WTC11 (cell line): ENCODE measurements around the gene WWOX.

Experiments used
- ATF6 ChIP-seq: sonication (generic); formaldehyde crosslinking; IDR thresholded peaks from 2 replicates; pipeline ENCODE4 v1.8.1; 2023; ENCODE audit warnings: mild to moderate bottlenecking, missing genetic modification reagents
- E2F1 ChIP-seq: sonication (generic); formaldehyde crosslinking; IDR thresholded peaks from 2 replicates; pipeline ENCODE4 v1.8.0; 2022; ENCODE audit warnings: mild to moderate bottlenecking, missing genetic modification reagents
- E2F4 ChIP-seq: sonication (generic); formaldehyde crosslinking; IDR thresholded peaks from 2 replicates; pipeline ENCODE4 v1.8.1; 2022; ENCODE audit warnings: low read depth, mild to moderate bottlenecking, moderate library complexity, missing genetic modification reagents, borderline replicate concordance
- GABPB1 ChIP-seq: sonication (generic); formaldehyde crosslinking; IDR thresholded peaks from 2 replicates; pipeline ENCODE4 v1.8.1; 2023; ENCODE audit warnings: mild to moderate bottlenecking, missing genetic modification reagents
- ZNF138 ChIP-seq: sonication (generic); formaldehyde crosslinking; conservative IDR thresholded peaks from 2 replicates; pipeline ENCODE4 v1.8.1; 2022; ENCODE audit warnings: mild to moderate bottlenecking, moderate library complexity, missing genetic modification reagents
- TF ChIP-seq, protein P1 (sequence below): sonication (generic); formaldehyde crosslinking; IDR thresholded peaks from 2 replicates; pipeline ENCODE4 v1.8.0; 2022; ENCODE audit warnings: mild to moderate bottlenecking, missing genetic modification reagents
- TF ChIP-seq, protein P2 (sequence below): fragments of 200-600 bp; IDR thresholded peaks from 2 replicates; pipeline ENCODE4 v1.8.0; 2022; ENCODE audit warnings: antibody characterized with exemption

DNA sequence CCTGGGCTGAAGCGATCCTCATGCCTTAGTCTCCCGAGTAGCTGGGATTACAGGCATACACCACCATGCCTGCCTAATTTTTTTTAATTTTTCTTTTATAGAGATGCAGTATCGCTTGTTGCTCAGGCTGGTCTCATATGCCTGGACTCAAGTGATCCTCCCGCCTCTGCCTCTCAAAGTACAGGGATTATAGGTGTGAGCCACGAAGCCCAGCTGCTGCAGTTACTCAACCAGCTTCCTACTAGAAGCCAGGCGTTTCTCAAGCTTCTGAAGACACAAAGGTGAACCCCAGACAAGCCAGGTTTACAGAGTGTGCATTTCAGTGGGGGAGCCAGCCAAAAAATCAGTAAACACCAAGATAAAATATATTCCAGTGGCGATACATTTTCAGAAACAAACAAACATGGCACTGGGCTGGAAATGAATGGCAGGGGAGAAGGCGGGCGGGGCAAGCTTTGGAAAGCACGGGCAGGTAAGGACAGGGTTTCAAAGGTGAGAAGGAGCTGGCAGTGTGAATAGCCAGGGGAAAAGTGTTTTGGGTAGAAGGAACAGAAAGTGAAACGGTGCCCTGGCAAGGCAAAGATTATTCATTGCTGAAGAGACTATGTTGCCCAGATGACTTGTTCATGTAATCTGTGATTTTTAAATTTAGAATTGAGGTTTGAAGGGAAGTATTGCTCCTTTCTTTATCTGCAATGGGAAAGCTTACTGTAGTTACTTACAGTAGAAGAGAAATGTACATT, 471.1 kb downstream of the WWOX start:
- TF ChIP-seq, protein P1, sequence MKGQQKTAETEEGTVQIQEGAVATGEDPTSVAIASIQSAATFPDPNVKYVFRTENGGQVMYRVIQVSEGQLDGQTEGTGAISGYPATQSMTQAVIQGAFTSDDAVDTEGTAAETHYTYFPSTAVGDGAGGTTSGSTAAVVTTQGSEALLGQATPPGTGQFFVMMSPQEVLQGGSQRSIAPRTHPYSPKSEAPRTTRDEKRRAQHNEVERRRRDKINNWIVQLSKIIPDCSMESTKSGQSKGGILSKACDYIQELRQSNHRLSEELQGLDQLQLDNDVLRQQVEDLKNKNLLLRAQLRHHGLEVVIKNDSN (CRISPR knock-in tag): no peak
- TF ChIP-seq E2F1 (CRISPR knock-in tag) (no peak), E2F4 (no peak), ATF6 (CRISPR knock-in tag) (no peak), GABPB1 (no peak), ZNF138 (CRISPR knock-in tag) (no peak)
- TF ChIP-seq, protein P2, sequence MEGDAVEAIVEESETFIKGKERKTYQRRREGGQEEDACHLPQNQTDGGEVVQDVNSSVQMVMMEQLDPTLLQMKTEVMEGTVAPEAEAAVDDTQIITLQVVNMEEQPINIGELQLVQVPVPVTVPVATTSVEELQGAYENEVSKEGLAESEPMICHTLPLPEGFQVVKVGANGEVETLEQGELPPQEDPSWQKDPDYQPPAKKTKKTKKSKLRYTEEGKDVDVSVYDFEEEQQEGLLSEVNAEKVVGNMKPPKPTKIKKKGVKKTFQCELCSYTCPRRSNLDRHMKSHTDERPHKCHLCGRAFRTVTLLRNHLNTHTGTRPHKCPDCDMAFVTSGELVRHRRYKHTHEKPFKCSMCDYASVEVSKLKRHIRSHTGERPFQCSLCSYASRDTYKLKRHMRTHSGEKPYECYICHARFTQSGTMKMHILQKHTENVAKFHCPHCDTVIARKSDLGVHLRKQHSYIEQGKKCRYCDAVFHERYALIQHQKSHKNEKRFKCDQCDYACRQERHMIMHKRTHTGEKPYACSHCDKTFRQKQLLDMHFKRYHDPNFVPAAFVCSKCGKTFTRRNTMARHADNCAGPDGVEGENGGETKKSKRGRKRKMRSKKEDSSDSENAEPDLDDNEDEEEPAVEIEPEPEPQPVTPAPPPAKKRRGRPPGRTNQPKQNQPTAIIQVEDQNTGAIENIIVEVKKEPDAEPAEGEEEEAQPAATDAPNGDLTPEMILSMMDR: no peak
